Measurements from ENCODE around the gene INSL4. TPM values are rescaled to one million over a fixed set of nuclear protein-coding genes. Genes with fewer than 3 reads are reported as not detected.

The INSL4 gene
- not detected for polyA plus RNA-seq (2012; ENCODE audit: missing spikeins)

DNA sequence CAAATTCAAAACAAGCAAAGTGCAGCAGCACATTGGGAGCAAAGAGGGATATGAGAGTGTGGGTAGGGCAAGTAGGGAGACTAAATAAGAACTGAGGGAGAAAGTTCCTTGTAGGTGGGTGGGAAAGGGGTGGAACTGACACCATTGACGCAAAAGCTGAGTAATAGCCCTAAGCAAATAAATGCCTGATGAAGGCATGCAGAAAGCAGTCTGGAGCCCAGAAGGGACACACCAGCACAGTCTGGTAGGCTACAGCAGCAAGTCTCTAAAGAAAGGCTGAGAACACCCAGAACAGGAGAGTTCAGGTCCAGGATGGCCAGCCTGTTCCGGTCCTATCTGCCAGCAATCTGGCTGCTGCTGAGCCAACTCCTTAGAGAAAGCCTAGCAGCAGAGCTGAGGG is at the start of gene INSL4:
Gene INSL4, plus strand, starts transcription at position 208 of the 400 bp plus-strand sequence. Its CDS starts 105 bp downstream, at position 313.
- DNase-seq (ENCODE audit: insufficient read length) (no peak), FAIRE-seq (no peak)
- TF ChIP-seq TAF1 (IDR thresholded peaks at IDR 0.05; ENCODE audit: borderline replicate concordance, low read depth, low read length) (no peak), POLR2AphosphoS5 (IDR thresholded peaks at IDR 0.05; ENCODE audit: low read depth, low read length) (no peak), POLR2A (IDR thresholded peaks at IDR 0.05; ENCODE audit: low read depth, low read length) (no peak)

DNA sequence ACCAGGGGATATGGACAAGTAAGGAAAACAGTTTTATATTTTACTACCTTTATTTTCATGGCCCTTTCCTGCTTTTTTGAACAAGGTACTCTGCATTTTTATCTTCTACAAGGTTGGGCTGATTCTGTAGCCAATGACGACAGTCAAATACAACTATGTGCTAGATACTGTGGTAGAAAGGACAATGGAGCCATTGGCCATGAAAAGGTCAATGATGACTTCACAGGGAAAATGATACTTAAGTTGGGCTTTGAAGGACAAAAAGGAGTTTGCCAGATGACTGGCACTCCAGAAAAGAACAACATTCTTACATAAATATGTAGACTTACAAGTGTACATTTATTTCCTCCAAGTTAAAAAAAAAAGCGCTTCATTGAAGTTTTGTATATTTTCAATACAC is 46.4 kb upstream of the INSL4 start:
- FAIRE-seq = no peak
- TF ChIP-seq POLR2A (IDR thresholded peaks at IDR 0.05; ENCODE audit: low read depth, low read length) (no peak), POLR2AphosphoS5 (IDR thresholded peaks at IDR 0.05; ENCODE audit: low read depth, low read length) (no peak), TAF1 (IDR thresholded peaks at IDR 0.05; ENCODE audit: borderline replicate concordance, low read depth, low read length) (no peak)

DNA sequence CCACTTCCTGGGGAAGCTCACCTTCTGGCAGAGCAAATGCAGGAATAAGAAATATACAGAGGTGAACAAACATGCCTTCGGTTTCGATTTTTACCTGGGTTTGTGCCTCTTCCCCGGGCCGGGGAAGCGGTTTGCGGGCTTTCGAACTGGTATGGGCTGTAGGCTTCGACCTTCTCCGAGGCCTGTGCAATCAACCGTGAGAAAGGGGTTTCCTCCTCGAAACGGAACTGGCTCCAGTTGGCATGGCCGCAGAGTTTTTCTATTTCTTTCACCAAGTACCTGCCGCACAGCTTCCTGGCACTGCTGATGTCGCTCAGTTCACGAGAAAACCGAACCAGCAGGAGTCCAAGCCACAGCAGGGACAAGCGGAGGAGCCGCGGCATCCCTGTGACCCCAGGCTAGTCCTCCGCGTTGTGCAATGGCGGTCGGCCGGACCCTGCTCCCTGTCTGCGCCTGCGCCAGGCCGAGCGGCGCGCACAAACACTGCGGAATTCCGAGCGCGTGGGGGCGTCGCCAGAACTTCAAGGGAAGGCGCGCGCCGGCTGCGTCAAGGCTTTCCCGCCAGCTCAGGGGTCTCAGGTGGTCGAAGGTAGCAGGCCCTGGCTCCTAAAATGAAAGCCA is 45.9 kb upstream of the INSL4 start, which contains the start of gene INSL6:
Gene INSL6, minus strand, starts transcription at position 420 of the 621 bp plus-strand sequence. Its CDS starts 37 bp downstream, at position 383.
- DNase-seq (ENCODE audit: insufficient read length) = no peak
- TF ChIP-seq POLR2AphosphoS5 (IDR thresholded peaks at IDR 0.05; ENCODE audit: low read depth, low read length) (no peak), POLR2A (IDR thresholded peaks at IDR 0.05; ENCODE audit: low read depth, low read length) (no peak), TAF1 (IDR thresholded peaks at IDR 0.05; ENCODE audit: borderline replicate concordance, low read depth, low read length) (no peak)
- no peak for FAIRE-seq

More for the DNA sequence above, 46.4 kb upstream of the INSL4 start:
- no peak for DNase-seq (ENCODE audit: insufficient read length)

DNA sequence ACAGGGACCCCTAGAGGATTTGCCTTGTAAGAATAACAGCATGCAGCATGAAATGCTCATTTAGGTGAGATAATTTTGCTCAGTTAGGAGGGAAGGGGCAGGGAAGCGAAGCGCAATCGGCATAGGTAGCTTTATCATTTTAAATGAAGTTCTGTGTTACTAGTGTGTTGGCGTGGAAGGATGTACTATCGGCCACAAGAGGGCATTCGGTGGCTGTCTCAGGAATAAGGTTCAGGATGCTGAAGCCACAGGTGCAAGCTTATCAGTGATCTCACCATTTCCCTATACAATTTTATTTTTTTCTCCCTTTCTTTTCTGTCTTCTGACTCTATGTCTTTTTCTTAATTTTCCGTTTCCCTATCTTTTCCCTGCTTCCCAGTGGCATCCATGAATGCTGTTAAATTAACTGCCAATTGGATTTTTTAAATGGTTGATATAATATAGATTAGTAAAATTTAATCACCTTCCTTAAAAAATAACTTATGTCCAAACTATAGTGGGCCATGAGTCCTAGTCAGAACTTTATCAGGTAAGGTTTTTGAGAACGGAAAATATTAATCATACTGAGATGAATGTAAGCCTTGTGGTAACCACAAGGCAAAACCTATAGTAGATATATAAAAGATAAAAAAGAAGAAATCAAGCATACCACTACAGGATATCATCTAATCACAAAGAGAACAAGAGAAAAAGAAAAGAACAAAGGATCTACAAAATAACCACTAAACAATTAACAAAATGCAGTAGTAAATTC is 44.6 kb upstream of the INSL4 start:
- DNase-seq (ENCODE audit: insufficient read length) (no peak), FAIRE-seq (peak; percentile 40)
- TF ChIP-seq POLR2AphosphoS5 (IDR thresholded peaks at IDR 0.05; ENCODE audit: low read depth, low read length) (no peak), TAF1 (IDR thresholded peaks at IDR 0.05; ENCODE audit: borderline replicate concordance, low read depth, low read length) (no peak), POLR2A (IDR thresholded peaks at IDR 0.05; ENCODE audit: low read depth, low read length) (no peak)

DNA sequence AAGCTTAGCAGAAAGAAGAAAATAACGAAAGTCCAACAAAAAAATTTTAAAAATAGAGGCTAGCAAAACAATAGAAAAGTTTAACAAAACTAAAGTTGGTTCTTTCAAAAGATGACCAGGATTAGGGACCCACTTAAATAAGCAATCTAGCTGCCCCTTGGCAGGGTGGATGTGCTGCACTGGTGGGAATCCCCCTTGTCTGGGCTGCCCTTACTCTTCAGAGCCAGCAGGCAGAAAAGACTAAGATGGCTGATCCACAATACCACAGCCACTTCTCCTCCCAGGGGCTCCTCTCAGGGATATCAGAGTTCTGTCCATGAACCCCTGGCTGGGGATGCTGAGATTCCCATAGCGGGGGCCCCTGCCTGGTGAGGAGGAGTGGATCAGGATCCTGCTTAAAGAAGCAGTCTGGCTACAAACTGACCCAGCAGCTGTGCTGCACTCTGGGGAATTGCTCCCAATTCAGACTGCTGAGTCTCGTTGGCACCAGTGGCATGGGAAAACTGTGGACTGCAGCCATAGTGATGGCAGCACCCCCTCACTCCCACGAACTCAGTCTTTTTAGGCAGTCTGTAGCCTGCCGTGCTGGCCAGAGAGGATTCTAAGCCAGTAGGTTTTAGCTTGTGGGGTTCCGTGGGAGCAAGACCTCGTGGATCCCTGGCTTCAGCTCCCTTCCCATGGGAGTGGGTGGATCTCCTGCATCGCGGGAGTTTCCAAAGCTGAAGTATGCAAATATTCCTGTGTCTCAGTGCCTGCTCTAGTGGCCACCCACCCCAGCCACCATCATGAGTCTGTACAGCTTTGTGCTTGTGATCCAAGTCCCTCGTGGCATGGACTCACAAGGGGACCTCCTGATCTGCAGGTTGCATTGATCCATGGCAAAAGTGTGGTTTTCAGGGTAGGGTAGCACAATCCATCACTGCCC is 42.9 kb upstream of the INSL4 start:
- DNase-seq (ENCODE audit: insufficient read length) (no peak), FAIRE-seq (no peak)
- no peak for TF ChIP-seq POLR2AphosphoS5 (IDR thresholded peaks at IDR 0.05; ENCODE audit: low read depth, low read length)
- TF ChIP-seq POLR2A (IDR thresholded peaks at IDR 0.05; ENCODE audit: low read depth, low read length) = no peak
- TF ChIP-seq TAF1 (IDR thresholded peaks at IDR 0.05; ENCODE audit: borderline replicate concordance, low read depth, low read length) = no peak

DNA sequence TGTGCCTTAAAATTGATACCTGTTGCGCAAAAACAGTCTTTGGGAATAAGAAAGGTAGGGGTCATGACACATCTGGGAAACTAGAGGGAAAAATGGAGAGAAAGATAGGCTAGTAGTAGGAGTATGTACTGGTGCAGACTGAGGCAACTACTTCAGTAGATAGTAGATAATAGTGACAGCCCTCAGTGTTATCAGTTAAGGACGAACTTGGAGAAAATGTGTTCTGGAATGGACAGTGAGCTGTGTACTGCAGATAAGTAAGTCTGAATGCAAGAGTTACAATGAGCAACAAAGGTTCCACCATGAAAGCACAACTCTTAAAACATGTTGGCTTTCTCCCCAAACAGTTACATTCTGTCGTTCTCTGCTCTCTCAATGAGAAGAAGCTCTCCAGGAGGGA is 39.2 kb upstream of the INSL4 start:
- DNase-seq (ENCODE audit: insufficient read length) = no peak
- no peak for FAIRE-seq
- no peak for TF ChIP-seq TAF1 (IDR thresholded peaks at IDR 0.05; ENCODE audit: borderline replicate concordance, low read depth, low read length)
- TF ChIP-seq POLR2AphosphoS5 (IDR thresholded peaks at IDR 0.05; ENCODE audit: low read depth, low read length) = no peak
- TF ChIP-seq POLR2A (IDR thresholded peaks at IDR 0.05; ENCODE audit: low read depth, low read length) = no peak

DNA sequence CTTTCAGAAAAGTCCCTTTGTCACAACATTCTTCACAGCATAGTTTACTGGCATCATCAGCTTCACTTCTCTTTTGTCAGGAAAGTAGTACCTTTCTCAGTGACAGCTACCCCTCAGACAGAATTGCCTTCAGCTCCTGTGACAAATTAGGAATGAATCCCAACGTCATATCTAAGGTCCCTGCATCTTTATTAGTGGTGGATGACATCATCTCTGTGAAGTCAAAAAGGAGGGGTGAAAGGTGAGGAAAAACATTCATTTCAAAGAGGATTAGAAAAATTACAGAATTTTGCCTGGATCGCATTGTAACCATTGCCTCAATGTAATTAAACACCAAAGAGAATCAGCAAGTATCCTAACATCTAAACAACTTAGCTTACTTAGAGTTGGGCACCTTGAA is 37.9 kb upstream of the INSL4 start:
- TF ChIP-seq POLR2A (IDR thresholded peaks at IDR 0.05; ENCODE audit: low read depth, low read length) (no peak), POLR2AphosphoS5 (IDR thresholded peaks at IDR 0.05; ENCODE audit: low read depth, low read length) (no peak), TAF1 (IDR thresholded peaks at IDR 0.05; ENCODE audit: borderline replicate concordance, low read depth, low read length) (no peak)

DNA sequence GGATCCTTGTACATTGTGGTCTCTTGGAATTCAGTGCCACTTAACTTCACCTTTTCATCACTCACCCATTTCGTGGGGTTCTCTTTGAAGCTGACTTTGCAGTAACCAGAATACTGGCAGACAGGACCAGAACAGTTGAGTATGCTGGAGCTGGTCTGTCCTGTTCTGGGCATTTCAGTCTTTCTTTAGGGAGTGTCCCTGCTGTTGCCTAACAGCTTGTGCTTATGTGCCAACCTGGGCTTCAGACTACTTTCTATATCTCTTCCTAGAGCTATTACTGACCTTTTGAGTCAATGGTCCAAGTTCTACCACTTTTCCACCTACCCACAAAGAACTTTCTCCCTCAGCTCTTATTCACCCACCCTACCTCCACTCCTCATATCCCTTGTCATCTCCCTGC is 35.8 kb upstream of the INSL4 start:
- DNase-seq (ENCODE audit: insufficient read length) (no peak), FAIRE-seq (no peak)
- TF ChIP-seq TAF1 (IDR thresholded peaks at IDR 0.05; ENCODE audit: borderline replicate concordance, low read depth, low read length) (no peak), POLR2A (IDR thresholded peaks at IDR 0.05; ENCODE audit: low read depth, low read length) (no peak), POLR2AphosphoS5 (IDR thresholded peaks at IDR 0.05; ENCODE audit: low read depth, low read length) (no peak)

More for the DNA sequence above, 37.9 kb upstream of the INSL4 start:
- DNase-seq (ENCODE audit: insufficient read length) (no peak), FAIRE-seq (no peak)

DNA sequence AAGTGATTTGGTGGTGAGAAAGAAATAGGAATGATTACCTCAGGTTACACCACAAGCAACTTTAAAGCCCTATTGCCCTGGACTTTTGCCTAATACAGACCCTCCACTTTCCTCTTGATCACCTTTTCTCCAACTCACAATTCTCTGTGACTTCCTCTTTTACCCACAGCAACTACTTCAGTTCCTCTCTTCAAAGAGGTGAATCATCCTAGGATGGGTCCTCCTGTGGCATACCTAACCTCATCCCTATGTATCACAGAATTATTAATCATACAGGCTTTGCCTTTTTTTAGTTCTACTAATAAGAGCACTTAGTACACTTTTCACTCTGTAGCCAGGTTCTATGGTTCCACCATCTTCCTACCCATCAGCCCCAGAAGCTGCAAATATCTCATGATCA is 26.1 kb upstream of the INSL4 start:
- DNase-seq (ENCODE audit: insufficient read length) = no peak
- no peak for TF ChIP-seq POLR2A (IDR thresholded peaks at IDR 0.05; ENCODE audit: low read depth, low read length)
- FAIRE-seq = no peak

DNA sequence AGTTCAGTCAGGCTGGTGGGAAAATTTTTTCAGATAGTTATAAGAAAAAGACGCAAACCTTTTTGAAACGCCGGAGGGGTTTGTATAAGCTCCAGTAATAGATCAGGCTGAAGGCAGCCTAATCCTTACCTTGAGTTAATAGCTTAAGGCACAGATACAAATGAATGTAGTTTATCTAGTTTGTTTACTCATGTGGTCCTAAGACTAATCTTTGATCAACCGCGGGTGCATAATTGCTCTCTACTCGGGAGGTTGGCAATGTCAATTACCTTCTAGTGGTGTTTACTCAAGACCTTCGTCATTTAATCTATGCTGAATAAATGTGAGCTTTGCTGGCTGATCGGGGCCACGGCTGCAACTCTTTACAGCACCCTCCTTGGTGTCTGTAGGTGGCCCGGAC is 665 bp upstream of the INSL4 start:
- no peak for DNase-seq (ENCODE audit: insufficient read length)
- TF ChIP-seq POLR2A (IDR thresholded peaks at IDR 0.05; ENCODE audit: low read depth, low read length) (no peak), POLR2AphosphoS5 (IDR thresholded peaks at IDR 0.05; ENCODE audit: low read depth, low read length) (no peak), TAF1 (IDR thresholded peaks at IDR 0.05; ENCODE audit: borderline replicate concordance, low read depth, low read length) (no peak)
- no peak for FAIRE-seq
